OCI-LY1 (cell line): ENCODE data around the gene CENPU.

Experiments used
- H2AFZ ChIP-seq: fragments of 200-600 bp; sonication (generic), shearing (Covaris generic); 2 replicates; pipeline ENCODE4 v1.6.0; 2014; ENCODE audit warnings: antibody characterized with exemption, mild to moderate bottlenecking, low read length
- H3F3A ChIP-seq: fragments of 200-600 bp; sonication (generic), shearing (Covaris generic); 2 replicates; pipeline ENCODE4 v1.6.0; 2014; ENCODE audit warnings: mild to moderate bottlenecking, antibody characterized with exemption, low read length, moderate library complexity; ENCODE audit not compliant: insufficient read depth
- H3K27ac ChIP-seq: fragments of 200-600 bp; sonication (generic); 2 replicates; pipeline ENCODE4 v1.5.1; 2014; ENCODE audit warnings: low read length, mixed run types, mild to moderate bottlenecking, low read depth; ENCODE audit not compliant: poor library complexity, severe bottlenecking
- H3K27me3 ChIP-seq: fragments of 200-600 bp; sonication (generic); 2 replicates; pipeline ENCODE4 v1.6.0; 2014; ENCODE audit warnings: antibody characterized with exemption, mild to moderate bottlenecking, low read length, moderate library complexity; ENCODE audit not compliant: insufficient read depth
- H3K36me3 ChIP-seq: fragments of 200-600 bp; sonication (generic); 2 replicates; pipeline ENCODE4 v1.6.1; 2014; ENCODE audit warnings: mild to moderate bottlenecking, antibody characterized with exemption, low read length, moderate library complexity, mixed read lengths; ENCODE audit not compliant: insufficient read depth
- H3K4me1 ChIP-seq: fragments of 200-600 bp; sonication (generic); 2 replicates; pipeline ENCODE4 v1.5.1; 2014; ENCODE audit warnings: mild to moderate bottlenecking, low read length, moderate library complexity; ENCODE audit not compliant: insufficient read depth, severe bottlenecking
- H3K4me2 ChIP-seq: fragments of 200-600 bp; sonication (generic), shearing (Covaris generic); 2 replicates; pipeline ENCODE4 v1.6.1; 2014; ENCODE audit warnings: low read length
- H3K4me3 ChIP-seq: fragments of 200-600 bp; sonication (generic); 2 replicates; pipeline ENCODE4 v1.5.1; 2014; ENCODE audit warnings: low read length, low read depth, mild to moderate bottlenecking, mixed read lengths; ENCODE audit not compliant: poor library complexity, severe bottlenecking
- H3K79me2 ChIP-seq: fragments of 200-600 bp; shearing (Covaris generic); 2 replicates; pipeline ENCODE4 v1.6.1; 2016; ENCODE audit warnings: mixed run types, low read length, mixed read lengths; ENCODE audit not compliant: insufficient read depth
- H3K9ac ChIP-seq: fragments of 200-600 bp; sonication (generic), shearing (Covaris generic); 2 replicates; pipeline ENCODE4 v1.6.1; 2014; ENCODE audit warnings: mild to moderate bottlenecking, low read length, mixed read lengths
- H3K9me2 ChIP-seq: fragments of 200-600 bp; sonication (generic), shearing (Covaris generic); 2 replicates; pipeline ENCODE4 v1.6.1; 2014; ENCODE audit warnings: low read depth, mild to moderate bottlenecking, low read length, mixed read lengths
- H3K9me3 ChIP-seq: fragments of 200-600 bp; shearing (Covaris generic); 2 replicates; pipeline ENCODE4 v1.6.1; 2014; ENCODE audit warnings: low read length, mixed read lengths
- H4K20me1 ChIP-seq: fragments of 200-600 bp; sonication (generic), shearing (Covaris generic); 2 replicates; pipeline ENCODE4 v1.6.0; 2016; ENCODE audit warnings: mild to moderate bottlenecking, low read length; ENCODE audit not compliant: insufficient read depth
- CTCF ChIP-seq: fragments of 200-600 bp; sonication (generic), shearing (Covaris generic); IDR thresholded peaks from 2 replicates; pipeline ENCODE4 v1.5.1; 2017; ENCODE audit warnings: mild to moderate bottlenecking, antibody characterized with exemption, low read length, moderate library complexity, mixed read lengths
- EZH2 ChIP-seq: fragments of 200-600 bp; sonication (generic), shearing (Covaris generic); IDR thresholded peaks from 2 replicates; pipeline ENCODE4 v1.8.0; 2017; ENCODE audit warnings: borderline replicate concordance, mixed run types, mild to moderate bottlenecking, antibody characterized with exemption, low read length, moderate library complexity, mixed read lengths

Gene CENPU

GRCh38 chr4:184706453-184706852 lies 27.4 kb downstream of the CENPU start:
- Histone ChIP-seq H3K9me3 (0 out of 2 replicates have a peak, but pooled peaks cover 5% of the 10 kb centered on the region), H3K9me2 (no peaks in the 10 kb centered on the region), H3K79me2 (no peaks in the 10 kb centered on the region), H4K20me1 (no peaks in the 10 kb centered on the region), H3K4me2 (no peak overlapping the region), H3F3A (no peaks in the 10 kb centered on the region), H3K27ac (no peak overlapping the region), H2AFZ (no peak overlapping the region), H3K4me1 (no peaks in the 10 kb centered on the region), H3K27me3 (no peaks in the 10 kb centered on the region), H3K4me3 (no peak overlapping the region), H3K9ac (no peak overlapping the region), H3K36me3 (peaks cover 98% of the 10 kb centered on the region)
- no peak for TF ChIP-seq CTCF

GRCh38 chr4:184705692-184706091 lies 28.2 kb downstream of the CENPU start:
- no peaks in the 10 kb centered on the region for H4K20me1 ChIP-seq
- no peaks in the 10 kb centered on the region for H3K9me2 ChIP-seq
- H3K79me2 ChIP-seq, result no peaks in the 10 kb centered on the region
- H3F3A ChIP-seq, result no peaks in the 10 kb centered on the region
- H3K4me1 ChIP-seq, result no peaks in the 10 kb centered on the region
- no peak for TF ChIP-seq CTCF
- no peak for TF ChIP-seq EZH2
- no peak overlapping the region for H2AFZ ChIP-seq
- H3K9ac ChIP-seq, result no peak overlapping the region
- H3K9me3 ChIP-seq, result 0 out of 2 replicates have a peak, but pooled peaks cover 5% of the 10 kb centered on the region
- no peak overlapping the region for H3K27ac ChIP-seq
- H3K4me3 ChIP-seq, result no peak overlapping the region
- H3K36me3 ChIP-seq, result peaks cover 97% of the 10 kb centered on the region
- no peaks in the 10 kb centered on the region for H3K27me3 ChIP-seq
- no peak overlapping the region for H3K4me2 ChIP-seq

- Histone ChIP-seq H3K4me1 (no peaks in the 10 kb centered on the region), H3K9ac (no peak overlapping the region), H3K27me3 (no peaks in the 10 kb centered on the region), H3K79me2 (no peaks in the 10 kb centered on the region), H3K9me3 (no peaks in the 10 kb centered on the region), H3K9me2 (no peaks in the 10 kb centered on the region), H3K4me3 (no peak overlapping the region), H3K27ac (no peak overlapping the region), H3F3A (no peaks in the 10 kb centered on the region), H3K36me3 (peaks cover 91% of the 10 kb centered on the region), H4K20me1 (no peaks in the 10 kb centered on the region), H3K4me2 (no peak overlapping the region), H2AFZ (no peak overlapping the region)
- no peak for TF ChIP-seq EZH2
- no peak for TF ChIP-seq CTCF
Observed at GRCh38 chr4:184702114-184702513, 31.8 kb downstream of the CENPU start.
